ENCODE results near the gene CDK6.

CDK6 gene

GRCh38 chr7:92731335-92732063 lies 104.9 kb downstream of the CDK6 start:
- DNase-seq: no peak

GRCh38 chr7:92730808-92731207 lies 105.6 kb downstream of the CDK6 start:
- DNase-seq: no peak

GRCh38 chr7:92729751-92730150 lies 106.6 kb downstream of the CDK6 start:
- no peak for DNase-seq

GRCh38 chr7:92729172-92729571 lies 107.2 kb downstream of the CDK6 start:
- no peak for DNase-seq

- no peak for DNase-seq
These were observed 108.6 kb downstream of the CDK6 start for GRCh38 chr7:92727755-92728154.

- DNase-seq: no peak
These were observed 111.0 kb downstream of the CDK6 start for GRCh38 chr7:92725161-92725925.

- no peak for DNase-seq
These were observed 112.4 kb downstream of the CDK6 start for GRCh38 chr7:92723943-92724342.

- DNase-seq: no peak
These were observed 113.2 kb downstream of the CDK6 start for GRCh38 chr7:92723205-92723604.

- no peak for DNase-seq
These were observed 113.8 kb downstream of the CDK6 start for GRCh38 chr7:92722541-92722940.

- no peak for DNase-seq
These were observed 115.6 kb downstream of the CDK6 start for GRCh38 chr7:92720604-92721350.

GRCh38 chr7:92717993-92718716 lies 118.2 kb downstream of the CDK6 start:
- DNase-seq: peak; percentile 61

- no peak for DNase-seq
These were observed 118.8 kb downstream of the CDK6 start for GRCh38 chr7:92717623-92717992.

GRCh38 chr7:92716825-92717580 lies 119.4 kb downstream of the CDK6 start:
- no peak for DNase-seq

- DNase-seq: no peak
These were observed 120.4 kb downstream of the CDK6 start for GRCh38 chr7:92715963-92716362.

- DNase-seq: no peak
These were observed 121.6 kb downstream of the CDK6 start for GRCh38 chr7:92714767-92715166.

- DNase-seq: no peak
These were observed 122.1 kb downstream of the CDK6 start for GRCh38 chr7:92714280-92714679.

- no peak for DNase-seq
These were observed 126.5 kb downstream of the CDK6 start for GRCh38 chr7:92709912-92710311.

GRCh38 chr7:92709150-92709549 lies 127.2 kb downstream of the CDK6 start:
- DNase-seq: no peak

GRCh38 chr7:92708111-92709042 lies 128.0 kb downstream of the CDK6 start:
- no peak for DNase-seq

GRCh38 chr7:92707435-92707834 lies 128.9 kb downstream of the CDK6 start:
- DNase-seq: no peak

- DNase-seq: no peak
These were observed 129.8 kb downstream of the CDK6 start for GRCh38 chr7:92706563-92706962.
